ENCODE data around the gene RPL29.

RPL29 gene

GRCh38 chr3:52040600-52040999, 44.9 kb upstream of the RPL29 start:
- H2AK5ac ChIP-seq (ENCODE audit: low read length): no peak overlapping the region
- H3K27me3 ChIP-seq (ENCODE audit: insufficient read depth, low read length, poor library complexity): no peaks in the 10 kb centered on the region
- H4K5ac ChIP-seq (ENCODE audit: low read length): no peak overlapping the region
- no peaks in the 10 kb centered on the region for H3K79me1 ChIP-seq (ENCODE audit: low read length)
- WGBS (ENCODE audit: extremely low coverage, insufficient coverage, low lambda C conversion rate): no CpG with 5 or more reads among the region's 8 CpGs
- no peaks in the 10 kb centered on the region for H3K4me1 ChIP-seq (ENCODE audit: control insufficient read depth, low read depth, low read length)
- no peaks in the 10 kb centered on the region for H3K79me2 ChIP-seq (ENCODE audit: control insufficient read depth, insufficient read depth, low read length)
- no peaks in the 10 kb centered on the region for H3K36me3 ChIP-seq (ENCODE audit: control insufficient read depth, insufficient read depth, low read length)
- H3K27ac ChIP-seq (ENCODE audit: low read depth, low read length): no peak overlapping the region
- no peak overlapping the region for H2BK5ac ChIP-seq (ENCODE audit: low read length)
- no peak overlapping the region for H2BK120ac ChIP-seq (ENCODE audit: low read depth, low read length)
- no peak overlapping the region for H2BK15ac ChIP-seq (replicated peaks; ENCODE audit: low read depth)
- no peak overlapping the region for H3K4me3 ChIP-seq (ENCODE audit: low read length)
- H3K23ac ChIP-seq (ENCODE audit: low read length): no peak overlapping the region
- H3K56ac ChIP-seq (ENCODE audit: low read length): no peak overlapping the region
- no peak overlapping the region for H3K4ac ChIP-seq (ENCODE audit: low read depth, low read length)
- no peak overlapping the region for H4K8ac ChIP-seq (ENCODE audit: low read depth, low read length)
- DNase-seq: no peak
- H3K18ac ChIP-seq (ENCODE audit: low read length): no peak overlapping the region
- no peak overlapping the region for H3K9ac ChIP-seq (ENCODE audit: low read length)
- no peak overlapping the region for H3K4me2 ChIP-seq (ENCODE audit: low read length)

GRCh38 chr3:52039846-52040245, 44.2 kb upstream of the RPL29 start:
- Histone ChIP-seq H3K18ac (ENCODE audit: low read length) (no peak overlapping the region), H3K27ac (ENCODE audit: low read depth, low read length) (no peak overlapping the region), H3K27me3 (ENCODE audit: insufficient read depth, low read length, poor library complexity) (no peaks in the 10 kb centered on the region), H3K56ac (ENCODE audit: low read length) (no peak overlapping the region), H2BK5ac (ENCODE audit: low read length) (no peak overlapping the region), H3K9ac (ENCODE audit: low read length) (no peak overlapping the region), H3K23ac (ENCODE audit: low read length) (no peak overlapping the region), H3K4me2 (ENCODE audit: low read length) (no peak overlapping the region), H3K4ac (ENCODE audit: low read depth, low read length) (no peak overlapping the region), H2BK120ac (ENCODE audit: low read depth, low read length) (no peak overlapping the region), H3K4me3 (ENCODE audit: low read length) (no peak overlapping the region), H2BK15ac (replicated peaks; ENCODE audit: low read depth) (no peak overlapping the region), H3K79me2 (ENCODE audit: control insufficient read depth, insufficient read depth, low read length) (no peaks in the 10 kb centered on the region), H3K79me1 (ENCODE audit: low read length) (no peaks in the 10 kb centered on the region), H2AK5ac (ENCODE audit: low read length) (no peak overlapping the region), H3K4me1 (ENCODE audit: control insufficient read depth, low read depth, low read length) (no peaks in the 10 kb centered on the region), H4K8ac (ENCODE audit: low read depth, low read length) (no peak overlapping the region), H4K5ac (ENCODE audit: low read length) (no peak overlapping the region), H3K36me3 (ENCODE audit: control insufficient read depth, insufficient read depth, low read length) (no peaks in the 10 kb centered on the region)
- no peak for DNase-seq
- WGBS (ENCODE audit: extremely low coverage, insufficient coverage, low lambda C conversion rate): no CpG with 5 or more reads among the region's 17 CpGs

GRCh38 chr3:52039426-52039825, 43.7 kb upstream of the RPL29 start:
- Histone ChIP-seq H2BK5ac (ENCODE audit: low read length) (no peak overlapping the region), H4K8ac (ENCODE audit: low read depth, low read length) (no peak overlapping the region), H3K4me3 (ENCODE audit: low read length) (no peak overlapping the region), H4K5ac (ENCODE audit: low read length) (no peak overlapping the region), H3K79me1 (ENCODE audit: low read length) (no peaks in the 10 kb centered on the region), H3K27ac (ENCODE audit: low read depth, low read length) (no peak overlapping the region), H3K23ac (ENCODE audit: low read length) (no peak overlapping the region), H2BK120ac (ENCODE audit: low read depth, low read length) (no peak overlapping the region), H3K56ac (ENCODE audit: low read length) (no peak overlapping the region), H3K4me2 (ENCODE audit: low read length) (no peak overlapping the region), H3K4me1 (ENCODE audit: control insufficient read depth, low read depth, low read length) (no peaks in the 10 kb centered on the region), H2AK5ac (ENCODE audit: low read length) (no peak overlapping the region), H3K9ac (ENCODE audit: low read length) (no peak overlapping the region), H3K27me3 (ENCODE audit: insufficient read depth, low read length, poor library complexity) (no peaks in the 10 kb centered on the region), H3K36me3 (ENCODE audit: control insufficient read depth, insufficient read depth, low read length) (no peaks in the 10 kb centered on the region), H3K18ac (ENCODE audit: low read length) (no peak overlapping the region), H2BK15ac (replicated peaks; ENCODE audit: low read depth) (no peak overlapping the region), H3K4ac (ENCODE audit: low read depth, low read length) (no peak overlapping the region), H3K79me2 (ENCODE audit: control insufficient read depth, insufficient read depth, low read length) (no peaks in the 10 kb centered on the region)
- DNase-seq: no peak
- no CpG with 5 or more reads among the region's 4 CpGs for WGBS (ENCODE audit: extremely low coverage, insufficient coverage, low lambda C conversion rate)

GRCh38 chr3:52038227-52038626, 42.5 kb upstream of the RPL29 start:
- Histone ChIP-seq H2BK120ac (ENCODE audit: low read depth, low read length) (no peak overlapping the region), H3K4ac (ENCODE audit: low read depth, low read length) (no peak overlapping the region), H2BK5ac (ENCODE audit: low read length) (no peak overlapping the region), H3K79me1 (ENCODE audit: low read length) (no peaks in the 10 kb centered on the region), H4K5ac (ENCODE audit: low read length) (no peak overlapping the region), H3K18ac (ENCODE audit: low read length) (no peak overlapping the region), H3K27me3 (ENCODE audit: insufficient read depth, low read length, poor library complexity) (no peaks in the 10 kb centered on the region), H3K4me3 (ENCODE audit: low read length) (no peak overlapping the region), H2BK15ac (replicated peaks; ENCODE audit: low read depth) (no peak overlapping the region), H3K9ac (ENCODE audit: low read length) (no peak overlapping the region), H3K4me1 (ENCODE audit: control insufficient read depth, low read depth, low read length) (no peaks in the 10 kb centered on the region), H3K56ac (ENCODE audit: low read length) (no peak overlapping the region), H3K27ac (ENCODE audit: low read depth, low read length) (no peak overlapping the region), H3K79me2 (ENCODE audit: control insufficient read depth, insufficient read depth, low read length) (no peaks in the 10 kb centered on the region), H3K23ac (ENCODE audit: low read length) (no peak overlapping the region), H3K36me3 (ENCODE audit: control insufficient read depth, insufficient read depth, low read length) (no peaks in the 10 kb centered on the region), H2AK5ac (ENCODE audit: low read length) (no peak overlapping the region), H4K8ac (ENCODE audit: low read depth, low read length) (no peak overlapping the region), H3K4me2 (ENCODE audit: low read length) (no peak overlapping the region)
- DNase-seq: no peak
- no CpG with 5 or more reads among the region's 6 CpGs for WGBS (ENCODE audit: extremely low coverage, insufficient coverage, low lambda C conversion rate)

- no peak overlapping the region for H3K27ac ChIP-seq (ENCODE audit: low read depth, low read length)
- H4K8ac ChIP-seq (ENCODE audit: low read depth, low read length): no peak overlapping the region
- DNase-seq: no peak
- H3K56ac ChIP-seq (ENCODE audit: low read length): no peak overlapping the region
- no peaks in the 10 kb centered on the region for H3K27me3 ChIP-seq (ENCODE audit: insufficient read depth, low read length, poor library complexity)
- no peak overlapping the region for H2BK120ac ChIP-seq (ENCODE audit: low read depth, low read length)
- no peak overlapping the region for H3K9ac ChIP-seq (ENCODE audit: low read length)
- no peak overlapping the region for H3K4ac ChIP-seq (ENCODE audit: low read depth, low read length)
- H2BK5ac ChIP-seq (ENCODE audit: low read length): no peak overlapping the region
- H3K23ac ChIP-seq (ENCODE audit: low read length): no peak overlapping the region
- H3K79me2 ChIP-seq (ENCODE audit: control insufficient read depth, insufficient read depth, low read length): no peaks in the 10 kb centered on the region
- no peak overlapping the region for H3K4me3 ChIP-seq (ENCODE audit: low read length)
- H3K4me2 ChIP-seq (ENCODE audit: low read length): no peak overlapping the region
- H4K5ac ChIP-seq (ENCODE audit: low read length): no peak overlapping the region
- H3K18ac ChIP-seq (ENCODE audit: low read length): no peak overlapping the region
- H3K79me1 ChIP-seq (ENCODE audit: low read length): no peaks in the 10 kb centered on the region
- no peak overlapping the region for H2AK5ac ChIP-seq (ENCODE audit: low read length)
- H3K4me1 ChIP-seq (ENCODE audit: control insufficient read depth, low read depth, low read length): no peaks in the 10 kb centered on the region
- no peak overlapping the region for H2BK15ac ChIP-seq (replicated peaks; ENCODE audit: low read depth)
- H3K36me3 ChIP-seq (ENCODE audit: control insufficient read depth, insufficient read depth, low read length): no peaks in the 10 kb centered on the region
- WGBS (ENCODE audit: extremely low coverage, insufficient coverage, low lambda C conversion rate): no CpG with 5 or more reads among the region's 4 CpGs
These were observed 41.6 kb upstream of the RPL29 start for GRCh38 chr3:52037291-52037690.

GRCh38 chr3:52036829-52037228, 41.1 kb upstream of the RPL29 start:
- DNase-seq: peak; percentile 78
- Histone ChIP-seq H3K4me1 (ENCODE audit: control insufficient read depth, low read depth, low read length) (no peaks in the 10 kb centered on the region), H3K18ac (ENCODE audit: low read length) (no peak overlapping the region), H2BK5ac (ENCODE audit: low read length) (no peak overlapping the region), H2AK5ac (ENCODE audit: low read length) (no peak overlapping the region), H3K27me3 (ENCODE audit: insufficient read depth, low read length, poor library complexity) (no peaks in the 10 kb centered on the region), H3K79me1 (ENCODE audit: low read length) (no peaks in the 10 kb centered on the region), H3K36me3 (ENCODE audit: control insufficient read depth, insufficient read depth, low read length) (no peaks in the 10 kb centered on the region), H3K56ac (ENCODE audit: low read length) (no peak overlapping the region), H2BK120ac (ENCODE audit: low read depth, low read length) (no peak overlapping the region), H3K27ac (ENCODE audit: low read depth, low read length) (no peak overlapping the region), H2BK15ac (replicated peaks; ENCODE audit: low read depth) (no peak overlapping the region), H3K4me3 (ENCODE audit: low read length) (no peak overlapping the region), H3K79me2 (ENCODE audit: control insufficient read depth, insufficient read depth, low read length) (no peaks in the 10 kb centered on the region), H3K4me2 (ENCODE audit: low read length) (no peak overlapping the region), H3K9ac (ENCODE audit: low read length) (no peak overlapping the region), H4K5ac (ENCODE audit: low read length) (no peak overlapping the region), H4K8ac (ENCODE audit: low read depth, low read length) (no peak overlapping the region), H3K4ac (ENCODE audit: low read depth, low read length) (no peak overlapping the region), H3K23ac (ENCODE audit: low read length) (no peak overlapping the region)
- WGBS (ENCODE audit: extremely low coverage, insufficient coverage, low lambda C conversion rate): no CpG with 5 or more reads among the region's 5 CpGs
